Mammary epithelial cell (primary cell): ENCODE results near the gene GAB1.

Experiments
- CTCF ChIP-seq, 2 donors: IDR thresholded peaks in 1 of 2; conservative IDR thresholded peaks in 1 of 2; 2 replicates each; pipeline ENCODE4 v1.5.1; 2011 to 2012; ENCODE audit warnings: inconsistent platforms in 2 of 2, low read length in 2 of 2, mild to moderate bottlenecking in 2 of 2, control low read depth in 1 of 2, low read depth in 1 of 2; ENCODE audit not compliant: insufficient read depth in 1 of 2; ENCODE audit errors: extremely low read depth in 1 of 2
- EZH2 ChIP-seq: IDR thresholded peaks from 2 replicates; pipeline ENCODE4 v1.6.1; 2012; ENCODE audit warnings: low read length, inconsistent platforms, borderline replicate concordance

GRCh38 chr4:143405075-143405730, 68.5 kb downstream of the GAB1 start:
- no peak for TF ChIP-seq CTCF (conservative IDR thresholded peaks at IDR 0.05 in 1 of 2, IDR thresholded peaks at IDR 0.05 in 1 of 2; ENCODE audit: extremely low read depth in 1 of 2, insufficient read depth in 1 of 2, low read depth in 1 of 2, low read length in 2 of 2)
- no peak for TF ChIP-seq EZH2
